Stimulated activated CD4-positive, alpha-beta T cell treated with anti-CD3 and anti-CD28 coated beads, Interleukin-15, amount 100 ng/mL, for 1 hour (primary cell): Measurements from ENCODE around the gene ERBB2.
"Not testable (repeated sequence)": the region's sequence is repeated elsewhere in the genome, so short reads cannot be mapped to it uniquely, and the experiment has no call there.

Experiments used
- DNase-seq, 2 donors: peaks; one replicate each; pipeline ENCODE4 v3.0.0-alpha.2; 2020; ENCODE audit warnings: low read depth in 1 of 2, low spot score in 1 of 2

ERBB2 gene

GRCh38 chr17:39702901-39703893, 3.3 kb downstream of the ERBB2 start:
- DNase-seq: no peak

GRCh38 chr17:39703913-39704312, 4.0 kb downstream of the ERBB2 start:
- no peak for DNase-seq

GRCh38 chr17:39704821-39705551, 5.1 kb downstream of the ERBB2 start:
- DNase-seq: no peak

GRCh38 chr17:39705786-39706348, 6.0 kb downstream of the ERBB2 start:
- no peak for DNase-seq

GRCh38 chr17:39706383-39706782, 6.5 kb downstream of the ERBB2 start:
- no peak for DNase-seq

- DNase-seq: no peak
These were observed 7.1 kb downstream of the ERBB2 start for GRCh38 chr17:39706921-39707337.

- DNase-seq: no peak
These were observed 9.6 kb downstream of the ERBB2 start for GRCh38 chr17:39709319-39709997.

GRCh38 chr17:39709998-39710964, 10.4 kb downstream of the ERBB2 start:
- no peak for DNase-seq

- DNase-seq: not testable (repeated sequence)
These were observed 11.2 kb downstream of the ERBB2 start for GRCh38 chr17:39711071-39711470.

- DNase-seq: no peak
These were observed 12.0 kb downstream of the ERBB2 start for GRCh38 chr17:39711851-39712250.

GRCh38 chr17:39714234-39714633, 14.4 kb downstream of the ERBB2 start:
- DNase-seq: no peak

GRCh38 chr17:39715375-39716072, 15.7 kb downstream of the ERBB2 start:
- no peak for DNase-seq

GRCh38 chr17:39716073-39716818, 16.4 kb downstream of the ERBB2 start:
- no peak for DNase-seq

GRCh38 chr17:39716879-39717536, 17.1 kb downstream of the ERBB2 start:
- no peak for DNase-seq

- DNase-seq: no peak
These were observed 17.8 kb downstream of the ERBB2 start for GRCh38 chr17:39717660-39718059.

GRCh38 chr17:39719563-39720355, 19.9 kb downstream of the ERBB2 start:
- DNase-seq: no peak

GRCh38 chr17:39722104-39722503, 22.2 kb downstream of the ERBB2 start:
- no peak for DNase-seq
